K562 (cell line): ENCODE measurements around the gene KMT5C. TPM values are rescaled to one million over a fixed set of nuclear protein-coding genes. Genes with fewer than 3 reads are reported as not detected.
A peak's percentile ranks its signal among the peaks of the same experiment; 100 is the strongest.

Experiments
- ATF4 ChIP-seq: fragments of 450-650 bp; formaldehyde crosslinking; IDR thresholded peaks from 2 replicates; pipeline ENCODE4 v1.4.0; 2022; ENCODE audit warnings: mild to moderate bottlenecking, moderate library complexity
- ATF7 ChIP-seq: fragments of 450-650 bp; IDR thresholded peaks from 2 replicates; pipeline ENCODE4 v1.7.1; 2014; ENCODE audit warnings: mild to moderate bottlenecking, moderate library complexity
- CBX5 ChIP-seq: IDR thresholded peaks from 2 replicates; pipeline ENCODE4 v1.6.1; 2014; ENCODE audit warnings: low read depth, borderline replicate concordance
- CREB1 ChIP-seq, 2 experiments: sonication (generic) in 1 of 2; formaldehyde crosslinking in 1 of 2; IDR thresholded peaks; 2 replicates each; pipeline versions ENCODE4 v1.6.1 to v1.8.0; 2012 to 2022; ENCODE audit warnings: inconsistent platforms in 1 of 2, mild to moderate bottlenecking in 1 of 2, missing genetic modification reagents in 1 of 2, moderate library complexity in 1 of 2
- HMGN3 ChIP-seq: IDR thresholded peaks from 2 replicates; pipeline ENCODE4 v1.6.1; 2011; ENCODE audit warnings: borderline replicate concordance, low read depth, mild to moderate bottlenecking, mixed read lengths, low read length; ENCODE audit not compliant: insufficient read length; ENCODE audit errors: extremely low read depth
- HMGXB4 ChIP-seq: sonication (generic); formaldehyde crosslinking; IDR thresholded peaks from 2 replicates; pipeline ENCODE4 v1.8.1; 2023; ENCODE audit warnings: mild to moderate bottlenecking, missing genetic modification reagents
- KLF13 ChIP-seq: fragments of 450-650 bp; IDR thresholded peaks from 2 replicates; pipeline ENCODE4 v1.6.1; 2016; ENCODE audit warnings: missing genetic modification characterization, low read depth, mild to moderate bottlenecking, missing compliant biosample characterization, moderate library complexity, borderline replicate concordance
- MEIS2 ChIP-seq: fragments of 450-650 bp; IDR thresholded peaks from 2 replicates; pipeline ENCODE4 v1.6.1; 2014; ENCODE audit warnings: mild to moderate bottlenecking; ENCODE audit not compliant: partially characterized antibody
- MTA1 ChIP-seq: fragments of 450-650 bp; IDR thresholded peaks from 2 replicates; pipeline ENCODE4 v1.6.1; 2017; ENCODE audit warnings: borderline replicate concordance
- MYC ChIP-seq, 2 experiments: fragments of 250-450 bp in 1 of 2; sonication (Bioruptor Pico) in 1 of 2; IDR thresholded peaks; 2 replicates each; pipeline versions ENCODE4 v1.5.1 to v1.6.1; 2012 to 2021; ENCODE audit warnings: low read depth in 2 of 2, borderline replicate concordance in 1 of 2, improper control_type of control experiment in 1 of 2, low read length in 1 of 2, mild to moderate bottlenecking in 1 of 2, moderate library complexity in 1 of 2
- NELFE ChIP-seq: IDR thresholded peaks from 2 replicates; pipeline ENCODE4 v1.6.1; 2011; ENCODE audit warnings: mild to moderate bottlenecking; ENCODE audit not compliant: insufficient read depth, insufficient read length
- NR1H2 ChIP-seq: sonication (generic); formaldehyde crosslinking; IDR thresholded peaks from 2 replicates; pipeline ENCODE4 v1.4.0; 2020; ENCODE audit warnings: mild to moderate bottlenecking, missing genetic modification reagents
- PML ChIP-seq: IDR thresholded peaks from 2 replicates; pipeline ENCODE4 v1.6.1; 2012; ENCODE audit warnings: low read length, inconsistent platforms
- PRDM10 ChIP-seq: fragments of 450-650 bp; IDR thresholded peaks from 2 replicates; pipeline ENCODE4 v1.6.1; 2018; ENCODE audit not compliant: partially characterized antibody
- RBM22 ChIP-seq: fragments of 200-400 bp; formaldehyde crosslinking; IDR thresholded peaks from 2 replicates; pipeline ENCODE4 v1.6.1; 2018; ENCODE audit warnings: low read length, low read depth; ENCODE audit not compliant: poor library complexity, severe bottlenecking
- ZBTB49 ChIP-seq: sonication (generic); formaldehyde crosslinking; IDR thresholded peaks from 2 replicates; pipeline ENCODE4 v1.8.0; 2022; ENCODE audit warnings: missing genetic modification reagents, mild to moderate bottlenecking, borderline replicate concordance
- ZFP1 ChIP-seq: fragments of 450-650 bp; formaldehyde crosslinking; IDR thresholded peaks from 2 replicates; pipeline ENCODE4 v1.4.0; 2020; ENCODE audit warnings: mild to moderate bottlenecking, mixed read lengths
- polyA plus RNA-seq, 8 experiments: library from polyadenylated mRNA; depleted of rRNA in 4 of 8; stranded (reverse) in 5 of 8; unstranded in 3 of 8; fragments of >200 nt; fragmentation: Nextera tagmentation in 2 of 8; fragmentation: Illumina TruSeq in 1 of 8; extraction: Ambion mirVana in 2 of 8; extraction: Trizol in 1 of 8; gene quantifications; 2 replicates each; pipeline versions ENCODE4 v1.2.1 to v1.2.3, GENCODE V29; 2011 to 2014; ENCODE audit warnings: inconsistent platforms in 1 of 8, missing spikeins in 1 of 8
- total RNA-seq, 7 experiments: library from RNA; depleted of rRNA in 6 of 7; stranded (reverse); fragments of >200 nt in 6 of 7; fragmentation: Illumina TruSeq in 2 of 7; extraction: Trizol in 2 of 7; gene quantifications; 2 replicates each; pipeline versions ENCODE4 v1.2.1 to v1.2.3, GENCODE V29; 2011 to 2021; ENCODE audit warnings: low replicate concordance in 1 of 7

The KMT5C gene
- total and polyA plus RNA-seq, 9 of the 15 experiments (the other 6 are each of a cell fraction or from before 2014, with no cell fraction given): 0.15 to 53.5 (median 16.6) TPM

- no peak for TF ChIP-seq MYC (IDR thresholded peaks at IDR 0.05; ENCODE audit: low read depth, low read length)
- no peak for TF ChIP-seq MYC (CRISPR knock-in tag; IDR thresholded peaks at IDR 0.05; ENCODE audit: borderline replicate concordance, low read depth)
- TF ChIP-seq HMGN3: no peak
- no peak for TF ChIP-seq ATF4 (CRISPR knock-in tag)
- no peak for TF ChIP-seq PRDM10
- TF ChIP-seq KLF13: peak; percentile 47; the same call in 1 of the 2 replicates
- TF ChIP-seq MTA1: 0 out of 2 replicates have a peak, but pooled peaks have one; percentile 31
- peak; percentile 69; the same call in 1 of the 2 replicates for TF ChIP-seq HMGXB4 (CRISPR knock-in tag)
- no peak for TF ChIP-seq ZBTB49 (CRISPR knock-in tag)
- no peak for TF ChIP-seq NELFE
- no peak for TF ChIP-seq ZFP1 (CRISPR knock-in tag)
- no peak for TF ChIP-seq CBX5
- TF ChIP-seq PML: no peak
- peak; percentile 38; the same call in 1 of the 2 replicates for TF ChIP-seq ATF7
- no peak for TF ChIP-seq RBM22
- TF ChIP-seq CREB1 (IDR thresholded peaks at IDR 0.05): no peak
- TF ChIP-seq CREB1 (CRISPR knock-in tag; IDR thresholded peaks at IDR 0.05): peak; percentile 53; the same call in 1 of the 2 replicates
- TF ChIP-seq MEIS2: peak; percentile 80
- no peak for TF ChIP-seq NR1H2 (CRISPR knock-in tag)
Measured at GRCh38 chr19:55301459-55302317, 38.0 kb upstream of the KMT5C start (continued).
